Uterus (tissue), 2 donors: ENCODE results near the gene IPO11.

Experiments
- CTCF ChIP-seq, 4 experiments: fragments of 200-600 bp in 2 of 4; fragments of 450-650 bp in 2 of 4; sonication (generic) in 2 of 4; IDR thresholded peaks; one replicate each; pipeline ENCODE4 v1.5.1; 2016 to 2019; ENCODE audit warnings: antibody characterized with exemption in 4 of 4, mild to moderate bottlenecking in 2 of 4, moderate library complexity in 1 of 4
- POLR2A ChIP-seq, 2 donors: fragments of 450-650 bp; IDR thresholded peaks; one replicate each; pipeline ENCODE4 v1.6.1; 2016; ENCODE audit warnings: antibody characterized with exemption in 2 of 2, mild to moderate bottlenecking in 1 of 2, moderate library complexity in 1 of 2

DNA sequence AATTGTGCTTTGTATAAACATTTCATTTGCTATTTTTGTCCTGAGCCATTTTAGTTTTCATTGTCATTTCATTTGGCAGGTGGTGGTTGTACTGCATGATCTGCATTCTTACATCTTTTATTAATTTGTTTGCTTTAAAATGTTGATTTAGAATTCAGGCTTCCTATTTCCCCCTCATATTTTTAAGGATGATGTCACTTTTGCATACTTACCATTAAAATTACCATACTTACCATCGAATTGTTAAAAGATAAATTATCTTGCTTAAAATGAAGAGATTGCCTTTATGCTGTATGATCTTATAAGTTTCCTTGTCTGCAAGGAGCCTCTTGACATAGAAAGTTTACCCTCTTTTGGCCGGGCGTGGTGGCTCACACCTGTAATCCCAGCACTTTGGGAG is 40.0 kb upstream of the IPO11 start:
- no peak for TF ChIP-seq CTCF (IDR thresholded peaks at IDR 0.05)
- no peak for TF ChIP-seq POLR2A (IDR thresholded peaks at IDR 0.05)
